C4-2B (cell line): ENCODE measurements around the gene FCER1G.

Experiments
- ZFX ChIP-seq: fragments of 450-650 bp; IDR thresholded peaks from 2 replicates; pipeline ENCODE4 v1.6.1; 2017
- TF ChIP-seq, protein P1 (sequence below): fragments of 450-650 bp; conservative IDR thresholded peaks from 2 replicates; pipeline ENCODE4 v1.5.1; 2017; ENCODE audit warnings: mild to moderate bottlenecking

DNA sequence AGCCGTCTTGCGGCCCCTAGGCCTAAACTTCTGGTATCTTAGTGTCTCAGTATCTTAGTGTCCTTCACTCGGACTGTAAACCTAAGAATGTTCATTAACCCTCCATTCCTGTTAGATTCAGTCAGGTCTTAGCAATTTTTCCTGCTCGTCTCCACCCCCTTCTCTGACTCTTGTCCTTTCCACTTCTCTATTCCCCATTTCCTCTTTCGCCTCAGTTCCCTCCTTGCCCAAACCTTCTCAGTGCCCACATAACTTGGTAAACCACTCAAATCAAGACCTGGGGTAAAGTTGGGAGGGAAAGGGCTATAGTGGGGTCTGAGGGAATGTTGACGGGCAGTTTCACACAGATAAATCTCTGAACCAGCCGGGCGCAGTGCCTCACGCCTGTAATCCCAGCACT lies 726 bp upstream of the FCER1G start:
- TF ChIP-seq, protein P1, sequence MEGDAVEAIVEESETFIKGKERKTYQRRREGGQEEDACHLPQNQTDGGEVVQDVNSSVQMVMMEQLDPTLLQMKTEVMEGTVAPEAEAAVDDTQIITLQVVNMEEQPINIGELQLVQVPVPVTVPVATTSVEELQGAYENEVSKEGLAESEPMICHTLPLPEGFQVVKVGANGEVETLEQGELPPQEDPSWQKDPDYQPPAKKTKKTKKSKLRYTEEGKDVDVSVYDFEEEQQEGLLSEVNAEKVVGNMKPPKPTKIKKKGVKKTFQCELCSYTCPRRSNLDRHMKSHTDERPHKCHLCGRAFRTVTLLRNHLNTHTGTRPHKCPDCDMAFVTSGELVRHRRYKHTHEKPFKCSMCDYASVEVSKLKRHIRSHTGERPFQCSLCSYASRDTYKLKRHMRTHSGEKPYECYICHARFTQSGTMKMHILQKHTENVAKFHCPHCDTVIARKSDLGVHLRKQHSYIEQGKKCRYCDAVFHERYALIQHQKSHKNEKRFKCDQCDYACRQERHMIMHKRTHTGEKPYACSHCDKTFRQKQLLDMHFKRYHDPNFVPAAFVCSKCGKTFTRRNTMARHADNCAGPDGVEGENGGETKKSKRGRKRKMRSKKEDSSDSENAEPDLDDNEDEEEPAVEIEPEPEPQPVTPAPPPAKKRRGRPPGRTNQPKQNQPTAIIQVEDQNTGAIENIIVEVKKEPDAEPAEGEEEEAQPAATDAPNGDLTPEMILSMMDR, result no peak
- TF ChIP-seq ZFX, result no peak
